GM21447 (cell line): Measurements from ENCODE around the gene LMBR1L.
"Not testable (repeated sequence)": the region's sequence is repeated elsewhere in the genome, so short reads cannot be mapped to it uniquely, and the experiment has no call there.

Source experiments
- ATAC-seq: cut with Tn5 transposase; IDR thresholded peaks from one replicate; pipeline ENCODE4 v1.9.1; 2021; ENCODE audit not compliant: unreplicated experiment

LMBR1L gene

DNA sequence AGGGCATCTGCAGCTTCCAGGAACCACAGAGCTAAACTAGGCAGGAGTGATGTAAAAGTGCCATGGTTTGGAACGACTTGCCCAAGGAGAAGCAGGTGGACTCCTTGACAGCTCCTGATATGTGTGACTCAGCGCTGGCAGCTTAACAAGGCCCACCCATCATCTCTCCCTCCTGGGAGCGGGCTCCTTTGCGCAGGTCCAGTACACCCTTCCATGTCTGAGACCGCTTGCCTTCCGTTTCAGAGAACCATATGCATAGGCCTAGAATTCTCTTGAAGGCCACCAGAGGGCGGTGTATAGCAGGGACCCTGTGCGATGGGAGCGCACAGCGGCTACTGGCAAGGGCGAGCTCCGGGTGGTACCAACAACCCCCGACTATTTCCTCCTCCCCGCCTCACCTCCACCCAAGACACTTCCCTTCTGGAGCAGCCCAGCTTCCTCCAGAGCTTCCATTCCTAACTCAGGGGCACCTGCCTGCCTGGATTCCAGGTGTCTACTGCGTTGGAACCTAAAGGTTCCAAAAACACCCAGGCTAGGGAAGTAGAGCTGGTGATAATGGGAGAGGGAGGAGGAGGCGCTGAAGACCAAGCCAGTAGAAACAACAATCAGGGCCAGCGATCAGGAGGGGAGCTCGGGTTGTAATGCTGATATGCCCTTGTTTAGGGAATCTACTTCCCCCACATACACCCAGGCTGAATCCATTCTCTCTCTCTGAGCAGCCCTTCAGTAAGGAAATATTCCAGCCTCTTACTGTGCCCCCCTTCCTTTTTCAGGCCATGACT, 22.3 kb downstream of the LMBR1L start:
- peak; percentile 86 for ATAC-seq

DNA sequence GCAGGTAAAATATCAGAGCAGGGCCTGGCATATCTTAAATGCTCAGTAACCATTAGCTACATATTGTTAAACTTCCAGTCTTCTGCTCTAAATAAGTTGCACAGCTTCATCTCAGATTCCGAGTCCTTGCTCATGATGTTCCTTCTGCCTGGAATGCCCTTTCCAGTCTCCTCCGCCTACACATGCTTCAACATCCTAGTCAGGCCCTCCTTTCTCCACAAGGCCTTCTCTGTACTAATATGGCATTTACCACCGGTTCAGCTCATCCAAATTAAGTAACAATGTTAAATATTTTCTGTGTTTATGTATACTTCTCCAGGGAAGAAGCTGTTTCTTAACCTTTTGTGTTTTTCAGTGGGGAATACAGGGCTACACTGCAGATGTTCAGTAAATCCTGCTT, 24.5 kb downstream of the LMBR1L start:
- no peak for ATAC-seq

DNA sequence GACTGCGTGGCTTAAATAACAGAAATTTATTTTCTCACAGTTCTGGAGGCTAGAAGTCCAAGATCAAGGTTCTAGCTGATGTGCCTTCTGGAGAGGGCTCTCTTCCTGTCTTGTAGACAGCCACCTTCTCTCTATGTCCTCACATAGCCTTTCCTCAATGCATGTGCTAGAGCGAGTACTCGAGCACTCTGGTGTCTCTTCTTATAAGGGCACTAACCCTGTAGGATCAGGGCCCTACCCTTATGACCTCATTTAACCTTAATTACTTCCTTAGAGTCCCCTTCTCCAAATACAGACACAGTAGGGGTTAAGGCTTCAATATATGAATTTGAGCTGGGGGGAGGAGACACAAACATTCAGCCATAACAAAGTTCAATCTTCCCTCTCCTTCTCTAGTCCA, 26.2 kb downstream of the LMBR1L start:
- no peak for ATAC-seq

DNA sequence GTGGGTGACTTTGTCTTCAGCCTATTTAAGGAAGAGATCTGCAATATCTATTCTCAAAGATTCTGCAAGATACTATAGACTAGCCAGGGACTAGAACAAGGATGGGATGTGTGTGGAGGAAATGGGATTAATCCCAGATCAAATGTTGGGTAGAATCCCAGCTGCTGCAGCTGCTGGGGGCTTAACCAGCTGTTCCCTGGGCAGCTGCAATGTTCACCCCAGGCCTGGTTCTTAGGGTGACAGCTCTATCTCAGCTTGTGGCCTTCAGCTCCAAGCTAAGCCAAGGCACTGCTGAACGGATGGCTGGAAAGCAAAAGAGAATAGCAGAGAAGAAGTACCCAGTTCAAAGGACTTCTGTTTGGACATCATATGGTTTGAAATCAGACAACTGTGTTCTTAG, 30.9 kb downstream of the LMBR1L start:
- no peak for ATAC-seq

DNA sequence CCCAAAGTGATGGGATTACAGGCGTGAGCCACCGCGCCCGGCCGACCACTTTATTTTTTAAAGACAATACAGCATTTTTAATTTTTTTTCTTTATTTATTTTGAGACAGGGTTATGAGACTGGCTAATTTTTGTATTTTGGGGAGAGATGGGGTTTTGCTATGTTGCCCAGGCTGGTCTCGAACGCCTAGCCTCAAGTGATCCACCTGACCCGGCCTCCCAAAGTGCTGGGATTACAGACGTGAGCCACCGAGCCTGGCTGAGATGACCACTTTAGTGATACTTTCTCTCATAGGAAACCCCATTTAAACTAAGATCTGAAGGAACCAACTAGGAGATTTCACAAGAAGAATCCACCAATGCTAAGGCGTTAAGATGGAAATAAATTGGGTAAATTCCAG, 39.7 kb downstream of the LMBR1L start:
- ATAC-seq: no peak

DNA sequence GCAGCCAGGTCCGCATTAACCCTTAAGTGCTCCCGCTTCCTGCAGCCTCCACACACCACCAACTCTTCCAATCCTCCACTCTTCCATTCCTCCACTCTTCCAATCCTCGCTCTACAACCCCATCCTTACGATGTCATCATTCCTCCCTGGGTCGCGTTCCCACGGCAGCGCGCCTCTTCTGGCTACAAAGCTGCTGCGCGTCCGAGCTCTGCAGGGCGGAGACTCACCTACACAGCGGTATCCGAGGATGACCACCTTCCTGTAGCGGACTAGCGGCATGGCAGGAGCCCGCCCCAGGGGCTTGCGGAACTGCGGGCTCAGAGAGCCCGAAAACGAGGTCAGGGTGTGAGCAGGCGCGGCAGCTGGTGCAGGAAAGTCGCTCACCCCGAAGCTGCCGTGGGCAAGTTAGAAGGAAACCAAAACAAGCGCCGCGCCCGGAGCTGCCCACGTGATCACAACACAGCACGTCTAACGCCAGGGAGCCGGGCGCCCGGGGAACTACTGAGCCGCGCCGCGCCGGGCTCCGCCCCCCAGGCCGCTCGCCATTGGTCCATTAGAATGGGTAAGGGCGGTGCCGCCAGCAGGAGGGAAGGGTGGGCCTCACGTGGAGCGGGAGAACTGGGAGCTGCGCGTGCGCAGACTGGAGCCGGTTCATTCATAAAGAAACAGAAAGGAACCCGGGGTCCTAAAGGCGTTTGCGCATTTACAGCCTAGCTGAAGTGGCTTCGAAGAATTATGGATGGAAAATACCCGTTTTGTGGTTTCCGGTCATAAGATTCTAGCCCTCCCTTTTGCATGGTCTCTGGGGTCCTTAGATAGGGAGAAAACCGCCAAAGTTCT, 40.9 kb downstream of the LMBR1L start, which contains the start of gene RHEBL1:
RHEBL1 (minus strand) TSS at position 473 of the 840 bp plus-strand sequence; CDS start at position 279, 194 bp downstream.
- peak; percentile 98 for ATAC-seq

DNA sequence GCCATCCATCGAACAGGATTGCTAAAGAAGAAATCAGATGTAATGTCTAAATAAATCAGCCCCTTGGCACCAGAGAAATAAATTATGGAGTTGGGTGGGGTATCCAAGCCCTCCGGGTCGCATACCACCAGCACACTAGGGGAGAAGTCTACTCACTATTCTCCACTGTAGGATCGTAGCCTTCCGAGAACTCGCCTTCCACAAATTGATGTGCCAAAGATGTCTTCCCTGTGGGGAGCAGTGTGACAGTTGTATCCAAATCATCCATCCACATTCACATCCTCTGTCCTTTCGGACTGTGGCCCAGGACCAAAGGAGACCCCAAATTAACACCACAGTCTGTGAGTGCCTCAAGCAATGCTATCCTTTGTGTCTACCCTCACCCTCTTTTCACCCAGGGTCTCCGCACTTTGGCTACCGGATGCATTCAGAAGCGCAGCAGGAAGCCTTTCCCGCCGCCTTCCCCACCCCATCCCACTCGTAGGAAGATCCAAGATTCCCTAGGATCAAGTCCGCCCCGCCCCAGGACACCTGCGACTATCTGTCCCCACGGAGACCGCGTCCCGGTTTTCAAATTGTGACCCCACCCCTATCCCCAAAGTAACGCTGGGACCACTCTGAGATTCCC, 41.7 kb downstream of the LMBR1L start:
- no peak for ATAC-seq

DNA sequence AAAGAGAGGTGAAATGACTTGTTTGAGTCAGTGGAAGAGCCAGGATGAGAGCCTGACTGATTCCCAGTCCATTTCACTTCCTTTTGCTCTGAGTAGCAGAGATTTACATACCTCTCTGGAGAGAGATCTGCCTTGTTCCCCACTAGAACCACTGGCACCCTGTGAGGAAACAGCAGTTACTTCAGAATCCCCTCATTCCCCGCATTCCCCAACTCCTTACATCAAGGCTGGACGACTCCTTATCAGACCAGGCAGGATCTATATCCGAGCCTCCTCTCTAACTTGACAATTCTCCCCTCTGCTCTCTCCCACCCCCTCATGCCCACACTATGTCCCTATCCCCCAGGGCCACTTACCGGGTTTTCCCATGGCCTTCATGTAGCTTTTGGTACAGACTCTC, 44.5 kb downstream of the LMBR1L start:
- no peak for ATAC-seq

DNA sequence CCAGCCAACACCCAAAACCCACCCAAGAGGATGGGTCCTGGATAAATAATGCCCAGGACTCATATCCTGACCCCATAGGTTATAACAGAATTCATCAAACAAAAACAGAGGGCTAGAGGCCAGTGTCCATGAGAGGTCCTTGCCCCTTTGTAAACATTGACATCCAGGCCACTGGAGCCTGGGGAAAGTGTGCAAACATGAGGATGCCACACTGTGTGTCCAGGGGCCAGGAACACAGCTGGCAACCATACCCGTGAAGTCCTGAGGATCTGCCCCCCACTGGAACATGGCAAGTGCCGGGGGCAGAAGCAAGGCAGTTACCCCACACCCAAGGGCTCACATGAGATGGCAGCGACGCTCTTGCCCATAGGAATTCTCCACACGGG, 45.9 kb downstream of the LMBR1L start:
- no peak for ATAC-seq

DNA sequence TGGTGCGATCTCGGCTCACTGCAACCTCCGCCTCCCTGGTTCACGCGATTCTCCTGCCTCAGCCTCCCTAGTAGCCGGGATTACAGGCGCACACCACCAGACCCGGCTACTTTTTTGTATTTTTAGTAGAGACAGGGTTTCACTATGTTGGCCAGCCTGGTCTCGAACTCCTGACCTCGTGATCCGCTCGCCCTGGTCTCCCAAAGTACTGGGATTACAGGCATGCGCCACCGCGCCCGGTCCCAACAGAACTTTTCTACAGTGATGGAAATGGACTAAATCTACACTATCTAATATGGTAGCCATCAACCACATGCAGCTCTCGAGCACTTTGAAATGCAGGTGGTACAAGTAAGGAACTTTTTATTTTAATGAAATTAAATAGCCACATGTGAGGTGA, 48.7 kb downstream of the LMBR1L start:
- ATAC-seq: not testable (repeated sequence)

DNA sequence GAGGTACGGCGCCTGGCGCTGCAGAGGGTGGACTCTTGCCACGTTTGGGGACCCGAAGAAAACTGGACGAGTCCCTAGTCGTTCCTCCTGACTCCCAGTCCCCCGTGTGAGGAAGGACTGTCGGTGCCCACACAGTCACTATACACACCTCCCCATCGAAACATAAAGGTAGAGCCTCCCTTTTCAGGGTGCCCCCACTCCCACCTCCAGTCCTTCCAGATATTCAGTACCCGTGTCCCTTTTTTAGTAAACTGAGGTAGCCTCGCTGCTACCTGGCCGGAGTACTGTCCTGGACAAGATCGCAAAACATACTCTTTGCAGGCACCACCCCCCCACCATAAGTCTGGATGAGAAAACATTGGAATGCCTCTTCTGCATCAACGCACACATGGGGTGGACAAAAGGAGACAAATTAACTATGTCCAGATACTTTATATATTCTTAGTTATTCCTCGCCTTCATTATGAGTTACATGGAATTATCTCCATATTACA, 49.4 kb downstream of the LMBR1L start:
- ATAC-seq: no peak

DNA sequence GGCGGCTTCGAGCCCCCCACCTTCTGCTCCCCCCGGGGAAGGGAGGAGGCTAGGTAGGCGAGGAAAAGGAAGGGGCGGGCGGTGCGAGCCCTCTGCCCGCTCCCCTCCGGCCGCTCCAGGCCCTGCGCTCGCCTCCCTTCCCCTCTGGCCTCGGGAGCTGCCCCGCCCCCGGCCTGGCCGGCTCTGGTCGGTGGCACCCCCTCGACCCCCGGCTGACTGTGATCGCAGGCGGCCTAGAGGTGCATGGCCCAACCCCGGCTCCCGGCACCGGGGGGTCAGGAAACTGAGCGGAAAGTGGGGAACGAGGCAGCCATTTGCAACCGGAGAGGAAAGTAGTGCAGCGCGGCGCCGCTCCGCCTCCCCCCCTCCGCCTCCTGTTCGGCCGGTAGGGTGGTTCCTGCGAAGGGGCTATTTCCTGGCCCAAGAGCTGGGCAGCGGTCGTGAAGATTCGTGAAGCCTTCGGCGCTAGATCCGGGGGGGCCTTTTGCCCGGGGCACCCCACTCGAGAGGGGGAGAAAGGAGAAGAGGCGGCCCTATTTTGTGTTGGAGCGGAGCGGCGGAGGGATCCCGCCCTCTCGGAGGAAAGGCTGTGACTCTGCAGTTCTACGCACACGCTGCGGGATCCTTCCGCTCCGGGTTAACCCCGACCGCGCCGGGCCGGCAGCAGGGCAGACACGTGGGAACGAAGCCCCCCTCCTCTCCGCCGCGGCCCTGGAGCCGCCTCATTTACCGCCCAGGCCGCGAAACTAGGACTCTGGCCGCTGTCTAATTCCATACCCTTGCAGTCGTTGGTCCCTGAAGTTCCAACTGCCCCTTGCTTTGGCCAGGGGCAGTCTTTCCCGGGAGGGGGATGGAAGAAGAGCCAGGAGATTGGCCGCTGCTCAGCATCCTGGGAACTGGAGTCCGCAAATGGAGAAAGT, 50.1 kb downstream of the LMBR1L start, which contains the start of gene KMT2D:
KMT2D (minus strand) TSS at position 558 of the 920 bp plus-strand sequence. CDS start 5,470 bp downstream, outside the sequence.
- peak; percentile 45 for ATAC-seq

DNA sequence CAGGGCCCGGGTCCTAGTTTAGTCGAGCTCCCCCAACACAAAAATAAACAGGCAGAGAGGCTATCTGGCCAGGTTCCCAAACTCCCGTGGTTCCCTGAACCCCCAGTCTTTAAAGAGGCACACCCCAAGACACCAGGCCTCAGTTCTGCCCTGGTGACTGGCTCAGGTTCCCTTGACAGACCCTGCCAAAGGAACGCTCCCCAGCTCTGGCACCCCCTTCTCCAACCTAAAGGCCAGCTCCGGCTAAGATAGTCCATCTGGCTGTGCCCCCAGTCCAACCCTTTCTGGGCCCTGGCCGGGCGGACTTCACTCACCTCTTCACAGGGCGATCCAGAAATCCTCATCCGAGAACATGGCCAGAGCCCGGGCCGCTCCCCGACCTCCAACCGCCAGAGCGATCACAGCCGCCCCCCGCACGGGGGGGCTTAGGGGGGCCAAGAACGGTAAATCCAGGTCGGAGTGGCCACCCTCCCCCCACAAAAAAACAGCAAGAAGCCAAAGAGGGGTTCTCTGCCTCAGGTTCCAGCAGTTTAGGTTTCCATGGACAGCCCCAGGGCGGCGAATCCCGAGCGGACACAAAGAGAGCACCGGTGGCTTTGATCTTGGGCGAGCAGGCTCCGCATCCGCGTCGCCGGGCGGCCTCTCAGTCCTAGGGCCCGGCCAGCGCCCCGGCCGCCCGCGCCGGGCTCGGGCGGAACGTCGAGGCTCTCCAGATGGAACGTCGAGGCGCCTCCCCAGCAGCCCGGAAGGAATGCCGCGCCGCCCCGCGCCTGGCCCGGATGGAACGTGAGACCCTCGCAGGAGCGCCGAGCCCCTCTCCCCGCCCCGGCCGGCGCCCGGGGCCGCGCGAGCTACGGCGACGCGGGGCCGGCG, 51.1 kb downstream of the LMBR1L start:
- peak; percentile 7 for ATAC-seq

DNA sequence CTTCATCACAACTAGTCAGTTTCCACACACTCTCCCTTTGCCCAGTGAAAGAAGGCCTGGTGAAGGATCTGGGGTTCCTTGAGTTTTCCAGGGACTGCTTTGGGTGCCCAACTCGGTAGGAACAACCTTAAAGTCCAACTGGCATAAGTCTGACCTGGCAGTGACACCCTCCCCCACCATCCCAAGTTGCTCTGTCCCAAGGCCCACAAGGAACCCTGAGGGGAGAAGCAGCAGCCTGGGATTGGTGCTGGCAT, 51.7 kb downstream of the LMBR1L start:
- no peak for ATAC-seq

DNA sequence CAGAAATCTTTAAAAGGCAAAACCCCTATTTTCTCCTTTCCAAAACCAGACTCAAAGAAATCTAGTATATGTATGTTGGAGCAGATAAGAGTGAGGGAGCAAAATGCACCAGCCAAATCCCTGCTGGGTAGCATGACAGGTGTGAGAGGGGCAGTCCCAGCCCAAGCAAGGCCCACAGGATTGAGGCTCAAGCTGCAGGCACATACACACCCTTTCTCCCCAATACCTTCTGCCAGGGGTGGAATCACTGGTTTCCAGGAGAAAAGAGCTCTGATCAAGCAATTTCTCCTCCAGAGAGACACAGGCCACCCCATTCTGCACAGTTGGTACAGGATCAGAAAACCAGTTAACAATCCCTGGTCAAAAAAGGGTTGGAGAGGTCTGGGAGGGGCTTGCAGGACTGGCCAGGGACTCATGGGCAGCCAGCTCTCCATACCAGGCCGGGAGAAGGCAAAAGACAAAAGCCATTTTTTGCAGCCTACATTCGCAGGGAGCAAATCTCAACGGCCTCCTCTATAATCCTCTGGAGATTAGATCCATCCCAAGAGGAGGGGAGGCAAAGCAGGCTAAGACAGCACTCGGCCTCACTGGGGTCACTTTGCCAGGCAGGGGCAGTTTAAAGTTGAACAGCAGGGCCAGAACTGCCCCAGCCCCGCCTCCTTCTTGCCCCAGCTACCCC, 52.1 kb downstream of the LMBR1L start:
- ATAC-seq: no peak

DNA sequence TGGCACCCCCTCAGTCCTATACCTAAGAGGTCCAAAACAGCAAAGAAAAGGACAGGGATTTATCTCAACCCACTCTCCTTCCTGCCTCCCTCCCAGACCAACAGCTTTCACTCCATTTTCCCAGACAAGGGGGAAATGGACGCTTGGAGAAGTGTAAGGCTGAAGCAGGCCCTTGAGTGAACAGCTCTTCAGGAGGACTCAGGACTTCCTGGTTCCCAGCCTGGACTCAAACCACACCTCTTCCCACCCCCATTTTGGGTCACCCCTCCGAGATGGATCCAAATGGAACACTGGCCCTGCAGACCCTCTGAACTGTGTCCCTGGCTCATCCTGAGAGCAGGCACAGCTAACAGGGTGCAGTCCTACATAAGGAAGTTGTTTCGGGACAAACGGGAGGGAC, 52.8 kb downstream of the LMBR1L start:
- no peak for ATAC-seq

DNA sequence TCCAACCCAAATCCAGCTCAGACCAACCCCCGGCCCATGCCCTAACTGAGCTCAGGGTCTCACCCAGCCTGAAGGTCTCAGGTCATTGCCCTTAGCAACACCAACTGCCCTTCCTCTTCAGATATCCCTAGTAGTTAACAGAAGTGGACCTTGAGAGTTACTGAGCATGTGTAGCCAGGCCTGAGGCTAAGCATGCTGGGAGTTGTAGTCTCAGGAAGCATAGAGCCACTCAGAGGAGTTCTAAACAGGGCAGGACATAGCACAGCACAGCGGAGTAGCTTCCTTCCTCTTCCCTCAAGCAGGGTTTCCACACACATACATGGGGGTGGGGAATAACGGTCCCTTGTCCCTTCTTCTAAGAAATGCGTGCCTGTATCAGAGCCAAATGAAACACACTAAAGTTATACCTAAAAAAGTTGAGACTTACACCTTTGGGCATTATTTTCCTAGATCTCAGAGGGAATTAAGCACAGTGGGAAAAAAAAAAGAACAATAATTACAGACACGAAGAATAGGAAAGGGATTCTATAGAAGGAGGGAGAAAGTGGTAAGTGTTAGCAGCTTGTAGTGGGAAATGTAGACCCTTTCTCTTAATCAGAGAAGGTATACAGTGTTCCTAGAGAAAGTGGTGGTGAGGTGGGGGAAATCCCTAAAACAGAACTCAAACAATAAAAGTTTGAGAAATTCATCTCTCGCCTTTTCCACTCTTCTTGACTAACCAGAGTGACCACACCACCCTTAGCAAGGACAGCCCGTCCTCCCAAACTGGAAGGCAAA, 54.5 kb downstream of the LMBR1L start:
- peak; percentile 60 for ATAC-seq

DNA sequence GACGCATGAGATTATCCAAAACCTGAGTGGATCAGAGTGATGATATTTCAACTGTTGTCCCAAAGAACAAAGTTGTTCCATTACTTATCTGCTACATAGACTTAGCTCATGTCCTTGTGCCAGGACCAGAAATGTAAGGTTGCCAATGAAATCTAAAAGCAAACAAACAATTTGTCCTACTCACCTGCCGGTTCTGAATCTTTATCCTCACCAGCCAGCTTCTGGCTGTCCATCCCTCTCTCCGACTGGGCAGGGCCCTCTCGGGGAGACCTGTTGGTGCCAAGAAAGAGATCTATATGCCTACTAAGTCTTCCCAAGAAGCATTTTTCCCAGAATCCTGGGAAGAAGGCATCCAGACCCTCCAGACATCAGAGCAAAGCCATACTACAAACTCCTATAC, 55.6 kb downstream of the LMBR1L start:
- ATAC-seq: no peak
